HepG2 (cell line): ENCODE measurements around the gene ABTB2. TPM values are rescaled to one million over a fixed set of nuclear protein-coding genes. Genes with fewer than 3 reads are reported as not detected.

Experiments used
- ATAC-seq: fragments of 200-7000 bp; cut with Tn5 transposase; 3 replicates; pipeline ENCODE4 v1.9.1; 2020; ENCODE audit warnings: mild to moderate bottlenecking, moderate library complexity
- BruUV-seq: library from RNA; stranded (reverse); fragments of 400-500 nt; replicated peaks from 2 replicates; lab custom pipeline; 2021; lab: Mats Ljungman, UMichigan
- CTCF ChIA-PET: fragments of 300-600 bp; formaldehyde crosslinking; extraction: SDS; loops from one replicate; lab custom pipeline; 2021; ENCODE audit warnings: low total read pairs, inconsistent platforms, low intra/inter-chr PET ratio; lab: Yijun Ruan, JAX
- POLR2A ChIA-PET: fragments of 350-600 bp; sonication (Branson Sonifier 250); formaldehyde crosslinking; loops from one replicate; lab custom pipeline; 2020; ENCODE audit warnings: antibody characterized with exemption, inconsistent platforms; lab: Yijun Ruan, JAX
- DNase-seq: peaks from one replicate; pipeline ENCODE4 v3.0.0-alpha.2; 2015; ENCODE audit warnings: low spot score
- FAIRE-seq: peaks from 3 replicates; lab custom pipeline; 2011; peaks lifted over from hg19 to GRCh38; lab: Jason Lieb, UNC
- H2AFZ ChIP-seq: one replicate; pipeline ENCODE4 v1.6.1; 2011; ENCODE audit warnings: low read length, inconsistent platforms
- H3K27ac ChIP-seq: fragments of 300-600 bp; 3 replicates; pipeline ENCODE4 v1.8.0; 2011; ENCODE audit warnings: mixed run types, mild to moderate bottlenecking, mixed read lengths, low read length, inconsistent platforms; ENCODE audit not compliant: insufficient read depth; ENCODE audit errors: extremely low read length
- H3K27me3 ChIP-seq, 2 experiments: fragments of 200-600 bp in 1 of 2; 2 replicates in 1 of 2; 3 replicates in 1 of 2; pipeline versions ENCODE4 v1.6.0 to v1.8.0; 2011; ENCODE audit warnings: low read length in 2 of 2, mild to moderate bottlenecking in 2 of 2, moderate library complexity in 2 of 2, inconsistent platforms in 1 of 2; ENCODE audit not compliant: insufficient read depth in 2 of 2, control insufficient read depth in 1 of 2
- H3K36me3 ChIP-seq, 2 experiments: fragments of 200-600 bp in 1 of 2; replicated peaks in 1 of 2; 2 replicates in 1 of 2; 3 replicates in 1 of 2; pipeline versions ENCODE4 v1.5.1 to v1.8.0; 2011; ENCODE audit warnings: low read length in 2 of 2, inconsistent platforms in 1 of 2; ENCODE audit not compliant: insufficient read depth in 2 of 2, control insufficient read depth in 1 of 2
- H3K4me1 ChIP-seq: 2 replicates; pipeline ENCODE4 v1.5.1; 2012; ENCODE audit warnings: low read length, inconsistent platforms; ENCODE audit not compliant: insufficient read depth
- H3K4me2 ChIP-seq: 2 replicates; pipeline ENCODE4 v1.6.0; 2011; ENCODE audit warnings: low read depth, low read length, inconsistent platforms
- H3K4me3 ChIP-seq, 3 experiments: fragments of 200-600 bp in 1 of 3; sonication (generic), shearing (Covaris generic) in 1 of 3; replicated peaks in 1 of 3; 2 replicates each; pipeline ENCODE4 v1.5.1; 2011 to 2016; ENCODE audit warnings: low read length in 3 of 3, inconsistent platforms in 2 of 3, low read depth in 2 of 3, mild to moderate bottlenecking in 2 of 3, control low read depth in 1 of 3, mixed read lengths in 1 of 3; ENCODE audit not compliant: insufficient read depth in 1 of 3
- H3K79me2 ChIP-seq: one replicate; pipeline ENCODE4 v1.6.1; 2011; ENCODE audit warnings: low read length, inconsistent platforms; ENCODE audit not compliant: insufficient read depth
- H3K9ac ChIP-seq: 2 replicates; pipeline ENCODE4 v1.6.0; 2011; ENCODE audit warnings: mild to moderate bottlenecking, low read depth, low read length, inconsistent platforms; ENCODE audit not compliant: insufficient read depth
- H3K9me3 ChIP-seq: 2 replicates; pipeline ENCODE4 v1.5.1; 2012; ENCODE audit warnings: mild to moderate bottlenecking, low read length
- H4K20me1 ChIP-seq: 2 replicates; pipeline ENCODE4 v1.6.0; 2011; ENCODE audit warnings: inconsistent platforms, mild to moderate bottlenecking, low read length, moderate library complexity; ENCODE audit not compliant: insufficient read depth
- GABPA ChIP-seq, 2 experiments: IDR thresholded peaks; 2 replicates each; pipeline ENCODE4 v1.6.1; 2011 to 2016; ENCODE audit warnings: low read depth in 2 of 2, low read length in 1 of 2, missing biosample characterization in 1 of 2, missing genetic modification characterization in 1 of 2
- GATAD1 ChIP-seq: IDR thresholded peaks from 2 replicates; pipeline ENCODE4 v1.6.1; 2016; ENCODE audit warnings: missing genetic modification reagents, missing compliant biosample characterization
- GTF2F1 ChIP-seq: fragments of 150-350 bp; IDR thresholded peaks from 2 replicates; pipeline ENCODE4 v1.6.1; 2014; ENCODE audit warnings: low read length
- IRF1 ChIP-seq: sonication (generic); formaldehyde crosslinking; IDR thresholded peaks from 2 replicates; pipeline ENCODE4 v1.4.0; 2020; ENCODE audit warnings: low read depth, mild to moderate bottlenecking, missing genetic modification reagents
- JUNB ChIP-seq: sonication (generic); formaldehyde crosslinking; IDR thresholded peaks from 2 replicates; pipeline ENCODE4 v1.8.0; 2022; ENCODE audit warnings: missing genetic modification reagents, mild to moderate bottlenecking, borderline replicate concordance
- KIAA2018 ChIP-seq: sonication (generic); formaldehyde crosslinking; IDR thresholded peaks from 2 replicates; pipeline ENCODE4 v1.5.0; 2020; ENCODE audit warnings: mild to moderate bottlenecking, missing genetic modification reagents, borderline replicate concordance
- ONECUT2 ChIP-seq: sonication (generic); formaldehyde crosslinking; IDR thresholded peaks from 2 replicates; pipeline ENCODE4 v1.4.0; 2020; ENCODE audit warnings: missing genetic modification reagents
- THAP9 ChIP-seq: sonication (generic); formaldehyde crosslinking; IDR thresholded peaks from 2 replicates; pipeline ENCODE4; 2020; ENCODE audit warnings: missing genetic modification reagents, mild to moderate bottlenecking, borderline replicate concordance
- ZBTB14 ChIP-seq: sonication (generic); formaldehyde crosslinking; IDR thresholded peaks from 2 replicates; pipeline ENCODE4 v1.4.0; 2020; ENCODE audit warnings: missing genetic modification reagents
- ZFY ChIP-seq: sonication (generic); formaldehyde crosslinking; IDR thresholded peaks from 2 replicates; pipeline ENCODE4 v1.4.0; 2020; ENCODE audit warnings: missing genetic modification reagents
- ZNF589 ChIP-seq: sonication (generic); formaldehyde crosslinking; conservative IDR thresholded peaks from 2 replicates; pipeline ENCODE4 v1.8.0; 2022; ENCODE audit warnings: mild to moderate bottlenecking, moderate library complexity, missing genetic modification reagents
- WGBS: methylation state at CpG from one replicate; pipeline ENCODE4 v1.1.6; 2017; ENCODE audit warnings: low lambda C conversion rate; 5-methylcytosine and 5-hydroxymethylcytosine counted together
- in situ Hi-C: cut with HindIII; loops from 2 replicates; pipeline ENCODE4 v1.10.0; 2017; ENCODE audit warnings: low pct_unique_long_range_greater_than_20kb; ENCODE audit not compliant: extremely low pct_ligation_motif_present
- intact Hi-C: fragments of 100-400 bp; cut with micrococcal nuclease; formaldehyde crosslinking; loops from one replicate; pipeline ENCODE4 v1.10.0; 2022; ENCODE audit not compliant: unreplicated experiment
- polyA plus RNA-seq, 8 experiments: library from polyadenylated mRNA; depleted of rRNA in 3 of 8; stranded (reverse) in 7 of 8; unstranded in 1 of 8; fragments of >200 nt; fragmentation: Illumina TruSeq in 4 of 8; extraction: Trizol in 4 of 8; gene quantifications; 2 replicates each; pipeline versions ENCODE4 v1.2.1 to v1.2.3, GENCODE V29; 2011 to 2016; ENCODE audit warnings: low read depth in 4 of 8, missing spikeins in 1 of 8, mixed read lengths in 1 of 8; ENCODE audit not compliant: insufficient read depth in 1 of 8
- total RNA-seq, 5 experiments: library from RNA; depleted of rRNA; stranded (reverse); fragments of >200 nt; fragmentation: Illumina TruSeq; extraction: Trizol; gene quantifications; 2 replicates each; pipeline ENCODE4 v1.2.3, GENCODE V29; 2016; ENCODE audit warnings: low read depth in 1 of 5

Gene ABTB2
- total and polyA plus RNA-seq, 2 of the 13 experiments (the other 11 are each of a cell fraction or from before 2014, with no cell fraction given) = 5.1 to 15.4 TPM

- no peak overlapping the region for H2AFZ ChIP-seq
- TF ChIP-seq KIAA2018 (no peak), IRF1 (CRISPR knock-in tag) (no peak), THAP9 (CRISPR knock-in tag) (no peak), ZBTB14 (CRISPR knock-in tag) (no peak), ONECUT2 (CRISPR knock-in tag) (no peak), ZNF589 (CRISPR knock-in tag) (no peak), GABPA (IDR thresholded peaks at IDR 0.05; ENCODE audit: low read depth, low read length) (no peak), GABPA (CRISPR knock-in tag; IDR thresholded peaks at IDR 0.05; ENCODE audit: low read depth) (no peak), ZFY (no peak), JUNB (no peak), GATAD1 (CRISPR knock-in tag) (no peak), GTF2F1 (no peak)
- FAIRE-seq = no peak
- no peaks in the 10 kb centered on the region for H4K20me1 ChIP-seq
- in situ Hi-C loops = no loop called here
- no peak overlapping the region for H3K4me2 ChIP-seq
- H3K9me3 ChIP-seq = no peaks in the 10 kb centered on the region
- H3K79me2 ChIP-seq = no peaks in the 10 kb centered on the region
- no peak overlapping the region for H3K4me3 ChIP-seq
- ChIA-PET CTCF (no interaction called here), POLR2A (no interaction called here)
- H3K36me3 ChIP-seq = peaks cover 49 to 86% of the 10 kb centered on the region in 2 experiments
- no TSS peak for BruUV-seq
- H3K9ac ChIP-seq = no peak overlapping the region
- WGBS = 100% methylated on average over 4 of the region's 11 CpGs
- no peak for ATAC-seq
- no peak for DNase-seq
- intact Hi-C loops = no loop called here
- no peak overlapping the region for H3K27ac ChIP-seq
- H3K4me1 ChIP-seq = no peaks in the 10 kb centered on the region
- H3K27me3 ChIP-seq = no peaks in the 10 kb centered on the region
Observed at GRCh38 chr11:34140149-34140548, 217.7 kb downstream of the ABTB2 start.
